Right lobe of liver (tissue), 4 donors: Measurements from ENCODE around the gene DEPDC5.

Source experiments
- CTCF ChIP-seq, 4 donors: fragments of 200-600 bp in 3 of 4; fragments of 450-650 bp in 1 of 4; IDR thresholded peaks; one replicate each; pipeline versions ENCODE4 v1.5.1 to v1.8.0; 2016 to 2022; ENCODE audit warnings: antibody characterized with exemption in 4 of 4, mild to moderate bottlenecking in 2 of 4
- POLR2A ChIP-seq: fragments of 450-650 bp; IDR thresholded peaks from one replicate; pipeline ENCODE4 v1.6.1; 2017; ENCODE audit warnings: antibody characterized with exemption, mild to moderate bottlenecking
- donor health status: DM: no; HTN: no; CAD: no.
- donor health status: DM: no; HTN: no; CAD: no.
- donor health status: DM: no; HTN: yes; CAD: no.

- TF ChIP-seq POLR2A (no peak), CTCF (IDR thresholded peaks at IDR 0.05) (no peak)
Measured at GRCh38 chr22:31943206-31943977, 189.6 kb downstream of the DEPDC5 start.
